ENCODE data around the gene CPNE4.

- TF ChIP-seq CTCF (IDR thresholded peaks at IDR 0.05), result no peak
- TF ChIP-seq POLR2A (IDR thresholded peaks at IDR 0.05), result no peak
These were observed 77.3 kb downstream of the CPNE4 start for GRCh38 chr3:131957511-131957910.

Data from body of pancreas (tissue), 4 donors.